ENCODE data around the gene COL5A2.

DNA sequence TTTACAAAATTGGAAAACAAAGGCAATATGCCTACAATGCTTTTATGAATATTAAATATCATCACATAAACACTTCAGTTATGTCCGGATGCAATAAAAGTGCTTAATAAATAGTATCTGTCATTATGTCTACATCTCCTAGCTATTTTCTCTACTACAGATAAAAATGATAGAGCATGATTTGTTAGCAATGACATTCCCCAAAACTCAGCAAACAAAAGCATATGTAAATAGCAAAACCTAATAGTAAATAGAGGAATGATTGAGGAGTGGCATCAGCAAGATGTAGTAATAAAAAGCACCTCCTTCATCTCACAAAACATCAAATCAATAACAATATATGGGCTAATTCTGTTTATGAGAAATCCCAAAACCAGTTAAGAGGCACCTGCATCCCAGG, 46.5 kb upstream of the COL5A2 start:
- TF ChIP-seq EP300 (IDR thresholded peaks at IDR 0.05), result no peak
- TF ChIP-seq, protein P1, sequence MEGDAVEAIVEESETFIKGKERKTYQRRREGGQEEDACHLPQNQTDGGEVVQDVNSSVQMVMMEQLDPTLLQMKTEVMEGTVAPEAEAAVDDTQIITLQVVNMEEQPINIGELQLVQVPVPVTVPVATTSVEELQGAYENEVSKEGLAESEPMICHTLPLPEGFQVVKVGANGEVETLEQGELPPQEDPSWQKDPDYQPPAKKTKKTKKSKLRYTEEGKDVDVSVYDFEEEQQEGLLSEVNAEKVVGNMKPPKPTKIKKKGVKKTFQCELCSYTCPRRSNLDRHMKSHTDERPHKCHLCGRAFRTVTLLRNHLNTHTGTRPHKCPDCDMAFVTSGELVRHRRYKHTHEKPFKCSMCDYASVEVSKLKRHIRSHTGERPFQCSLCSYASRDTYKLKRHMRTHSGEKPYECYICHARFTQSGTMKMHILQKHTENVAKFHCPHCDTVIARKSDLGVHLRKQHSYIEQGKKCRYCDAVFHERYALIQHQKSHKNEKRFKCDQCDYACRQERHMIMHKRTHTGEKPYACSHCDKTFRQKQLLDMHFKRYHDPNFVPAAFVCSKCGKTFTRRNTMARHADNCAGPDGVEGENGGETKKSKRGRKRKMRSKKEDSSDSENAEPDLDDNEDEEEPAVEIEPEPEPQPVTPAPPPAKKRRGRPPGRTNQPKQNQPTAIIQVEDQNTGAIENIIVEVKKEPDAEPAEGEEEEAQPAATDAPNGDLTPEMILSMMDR (IDR thresholded peaks at IDR 0.05), result no peak
- no peak for TF ChIP-seq POLR2A (IDR thresholded peaks at IDR 0.05)
- no peak for TF ChIP-seq POLR2AphosphoS5 (IDR thresholded peaks at IDR 0.05)

All from upper lobe of left lung (tissue), 4 donors.